D341Med (cell line): ENCODE results near the gene BCORL1.

ENCODE experiments used
- DNase-seq: peaks from one replicate; pipeline ENCODE4 v3.0.0; 2012; ENCODE audit warnings: low spot score

Gene BCORL1

DNA sequence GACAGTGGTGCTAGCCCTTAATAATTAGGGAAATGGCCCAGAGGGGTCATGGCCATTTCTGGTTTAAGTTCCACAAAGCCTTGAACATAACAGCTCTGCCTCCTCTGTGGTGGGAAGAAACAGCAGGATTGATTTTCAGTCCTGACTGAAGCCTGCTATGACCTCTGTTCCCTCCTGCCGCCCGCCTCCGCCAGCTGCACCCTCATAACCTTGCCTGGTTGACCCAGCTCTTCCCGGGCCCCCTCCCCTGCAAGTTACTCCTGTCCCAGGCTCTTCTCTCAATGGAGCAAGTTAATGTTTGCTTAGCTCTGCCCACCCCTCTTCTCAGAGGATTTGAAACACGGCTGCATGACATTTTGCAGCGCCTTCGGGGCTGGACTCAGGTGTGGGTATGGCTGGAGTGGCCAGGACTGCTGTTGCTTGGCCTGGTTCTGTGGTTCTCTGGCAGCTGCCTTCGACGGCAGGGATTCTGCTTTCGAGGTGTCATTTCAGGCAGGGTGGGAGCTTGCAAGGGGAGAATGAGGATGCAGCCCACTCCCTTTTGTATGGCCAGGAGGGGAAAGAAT is 27.3 kb downstream of the BCORL1 start:
- no peak for DNase-seq

DNA sequence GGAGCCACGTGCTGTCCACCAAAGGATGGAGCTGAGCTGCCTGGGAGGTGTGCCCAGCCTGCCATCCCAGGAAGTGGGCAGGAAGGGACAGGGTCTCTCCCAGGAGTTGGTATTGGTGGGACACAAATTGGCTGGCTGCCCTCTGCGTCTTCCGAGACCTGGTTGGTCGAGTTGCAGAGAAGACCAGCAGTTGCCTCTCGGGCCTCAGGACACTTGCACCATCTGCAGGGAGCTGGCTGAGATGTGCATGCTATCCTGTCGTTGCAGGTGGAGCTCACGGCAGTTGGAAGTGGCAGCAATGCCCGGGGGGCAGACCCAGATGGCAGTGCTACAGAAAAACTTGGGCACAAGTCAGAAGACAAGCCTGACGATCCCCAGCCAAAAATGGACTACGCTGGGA is 30.2 kb downstream of the BCORL1 start:
- no peak for DNase-seq

DNA sequence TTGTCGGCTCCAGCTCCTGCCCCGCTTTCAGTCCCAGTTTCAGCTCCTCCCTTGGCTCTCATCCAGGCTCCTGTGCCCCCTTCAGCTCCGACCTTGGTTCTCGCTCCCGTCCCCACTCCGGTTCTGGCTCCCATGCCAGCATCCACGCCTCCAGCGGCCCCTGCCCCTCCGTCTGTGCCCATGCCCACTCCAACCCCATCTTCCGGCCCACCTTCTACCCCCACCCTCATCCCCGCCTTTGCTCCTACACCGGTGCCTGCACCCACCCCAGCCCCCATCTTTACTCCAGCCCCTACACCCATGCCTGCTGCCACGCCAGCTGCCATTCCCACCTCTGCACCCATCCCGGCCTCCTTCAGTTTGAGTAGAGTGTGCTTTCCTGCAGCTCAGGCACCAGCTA is 31.2 kb downstream of the BCORL1 start:
- DNase-seq, result no peak

DNA sequence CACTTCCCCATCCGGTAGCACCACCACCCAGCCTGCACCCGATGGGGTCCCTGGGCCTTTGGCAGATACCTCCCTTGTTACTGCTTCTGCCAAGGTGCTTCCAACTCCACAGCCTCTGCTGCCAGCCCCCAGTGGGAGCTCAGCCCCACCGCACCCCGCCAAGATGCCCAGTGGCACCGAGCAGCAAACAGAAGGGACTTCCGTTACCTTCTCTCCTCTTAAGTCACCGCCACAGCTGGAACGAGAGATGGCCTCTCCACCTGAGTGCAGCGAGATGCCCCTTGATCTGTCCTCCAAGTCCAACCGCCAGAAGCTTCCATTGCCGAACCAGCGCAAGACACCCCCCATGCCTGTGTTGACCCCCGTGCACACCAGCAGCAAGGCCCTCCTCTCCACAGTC is 31.9 kb downstream of the BCORL1 start:
- DNase-seq, result no peak

DNA sequence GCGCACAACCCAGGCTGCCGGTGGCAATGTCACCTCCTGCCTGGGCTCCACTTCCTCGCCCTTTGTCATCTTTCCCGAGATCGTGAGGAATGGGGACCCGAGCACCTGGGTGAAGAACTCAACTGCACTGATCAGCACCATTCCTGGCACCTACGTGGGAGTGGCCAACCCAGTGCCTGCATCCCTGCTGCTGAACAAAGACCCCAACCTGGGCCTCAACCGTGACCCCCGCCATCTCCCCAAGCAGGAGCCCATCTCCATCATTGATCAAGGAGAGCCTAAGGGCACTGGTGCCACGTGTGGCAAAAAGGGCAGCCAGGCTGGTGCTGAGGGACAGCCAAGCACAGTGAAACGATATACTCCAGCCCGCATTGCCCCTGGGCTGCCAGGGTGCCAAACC is 32.3 kb downstream of the BCORL1 start:
- DNase-seq, result no peak

DNA sequence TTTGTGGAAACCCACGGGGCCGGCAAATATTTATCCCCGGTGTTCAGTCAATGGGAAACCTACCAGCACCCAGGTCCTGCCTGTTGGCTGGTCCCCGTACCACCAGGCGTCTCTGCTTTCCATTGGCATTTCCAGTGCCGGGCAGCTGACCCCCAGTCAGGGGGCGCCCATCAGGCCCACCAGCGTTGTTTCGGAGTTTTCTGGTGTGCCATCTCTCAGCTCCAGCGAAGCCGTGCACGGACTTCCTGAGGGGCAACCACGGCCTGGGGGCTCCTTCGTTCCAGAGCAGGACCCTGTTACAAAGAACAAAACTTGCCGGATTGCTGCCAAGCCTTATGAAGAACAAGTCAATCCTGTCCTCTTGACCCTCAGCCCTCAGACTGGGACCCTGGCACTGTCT is 32.7 kb downstream of the BCORL1 start:
- no peak for DNase-seq

DNA sequence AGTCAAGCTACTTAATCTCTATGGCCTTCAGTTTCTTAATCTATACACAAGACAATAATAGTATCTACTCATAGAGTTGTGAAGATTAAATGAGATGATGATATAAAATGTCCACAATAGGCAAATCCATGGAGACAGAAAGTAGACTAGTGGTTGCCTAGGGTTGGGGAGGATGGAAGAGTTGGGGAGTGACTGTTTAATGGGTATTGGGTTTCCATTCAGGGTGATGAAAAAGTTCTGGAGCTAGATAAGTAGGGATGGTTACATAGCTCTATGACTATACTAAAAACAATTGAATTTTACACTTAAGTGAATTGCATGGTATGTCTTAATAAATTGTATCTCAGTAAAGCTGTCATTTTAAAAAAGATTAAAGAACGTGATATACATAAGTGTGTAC is 35.7 kb downstream of the BCORL1 start:
- DNase-seq, result no peak

DNA sequence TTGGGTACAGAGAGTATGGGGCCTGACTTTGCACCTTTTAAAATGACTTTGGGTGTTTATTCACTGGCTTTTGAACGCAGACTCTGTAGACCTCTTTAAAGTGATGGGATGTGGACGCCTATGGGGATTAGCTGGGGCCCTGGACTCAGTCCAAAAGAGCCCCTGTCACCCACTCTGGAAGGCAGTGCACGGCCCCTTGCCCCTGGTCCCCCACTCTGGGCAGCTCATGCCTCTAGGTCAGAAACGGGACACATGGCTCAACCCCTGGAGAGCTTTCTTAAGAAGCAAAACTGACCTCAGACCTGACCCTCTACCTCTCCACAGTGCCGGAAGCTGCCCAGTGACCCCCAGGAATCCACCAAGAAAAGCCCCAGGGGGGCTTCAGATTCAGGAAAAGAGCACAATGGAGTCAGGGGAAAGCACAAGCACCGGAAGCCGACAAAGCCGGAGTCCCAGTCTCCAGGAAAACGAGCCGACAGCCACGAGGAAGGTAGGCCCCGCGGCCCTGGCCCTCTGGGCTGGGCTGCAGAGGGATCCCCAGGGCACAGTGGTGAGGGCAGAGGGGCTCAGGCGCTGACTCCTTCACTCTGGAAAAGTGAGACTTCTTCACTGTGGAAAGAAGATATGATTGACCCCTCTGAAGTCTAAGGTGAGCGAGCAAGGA is 38.4 kb downstream of the BCORL1 start:
- DNase-seq, result no peak

DNA sequence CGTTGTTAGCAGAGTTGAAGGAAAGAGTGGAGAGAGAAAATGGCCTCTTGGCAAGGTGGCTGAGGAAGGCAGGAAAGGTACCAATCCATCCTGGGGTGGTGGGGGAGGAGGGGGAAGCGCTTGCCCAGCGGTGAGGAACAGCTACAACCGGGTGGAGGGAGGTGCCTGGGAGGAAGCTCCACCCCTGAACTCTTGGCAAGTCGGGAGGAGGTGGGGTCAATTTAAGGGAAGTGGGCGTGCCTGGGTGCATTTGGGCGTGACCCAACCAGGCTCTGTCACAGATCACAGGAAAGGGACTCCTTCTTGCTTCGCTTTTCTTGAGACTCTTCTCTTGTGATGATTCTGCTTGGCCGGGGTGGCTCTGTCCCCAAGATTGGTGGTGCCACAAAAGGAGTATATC is 41.7 kb downstream of the BCORL1 start:
- DNase-seq, result peak; percentile 55

DNA sequence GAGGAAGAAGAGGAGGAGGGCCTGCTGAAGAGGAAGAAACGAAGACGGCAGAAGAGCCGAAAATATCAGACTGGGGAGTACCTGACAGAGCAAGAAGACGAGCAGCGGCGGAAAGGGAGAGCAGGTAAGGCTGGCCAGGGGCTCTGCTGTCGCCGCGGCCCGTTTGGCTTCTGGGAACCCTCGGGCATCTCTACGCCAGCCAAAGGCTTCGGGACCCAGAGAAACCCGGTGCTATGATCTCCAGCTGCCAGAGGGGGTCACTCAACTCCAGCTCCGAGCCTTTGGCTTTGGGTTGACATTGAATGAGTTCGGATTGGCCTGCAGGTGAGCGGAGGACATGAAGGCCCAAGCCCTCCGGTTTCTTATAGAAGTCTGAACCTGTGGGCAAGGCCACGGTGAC is 42.8 kb downstream of the BCORL1 start:
- peak; percentile 30 for DNase-seq

DNA sequence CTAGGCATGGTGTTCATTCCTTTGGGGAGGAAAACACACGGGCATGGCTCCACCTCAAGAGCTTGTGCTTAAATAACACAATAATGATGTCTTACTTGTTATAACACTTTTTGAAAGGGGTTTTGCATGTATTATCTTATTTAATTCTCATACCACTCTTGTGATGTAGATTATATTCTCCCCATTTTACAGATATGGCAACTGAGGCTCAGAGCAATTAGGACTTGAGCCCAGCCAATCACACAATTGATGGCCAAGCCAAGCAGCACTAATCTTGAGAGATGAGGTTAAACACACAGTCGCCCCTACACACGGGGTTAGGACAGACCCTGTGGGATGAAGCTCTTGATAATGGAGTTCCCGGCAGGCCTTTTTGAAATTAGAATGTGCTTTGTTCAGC is 45.1 kb downstream of the BCORL1 start:
- no peak for DNase-seq

DNA sequence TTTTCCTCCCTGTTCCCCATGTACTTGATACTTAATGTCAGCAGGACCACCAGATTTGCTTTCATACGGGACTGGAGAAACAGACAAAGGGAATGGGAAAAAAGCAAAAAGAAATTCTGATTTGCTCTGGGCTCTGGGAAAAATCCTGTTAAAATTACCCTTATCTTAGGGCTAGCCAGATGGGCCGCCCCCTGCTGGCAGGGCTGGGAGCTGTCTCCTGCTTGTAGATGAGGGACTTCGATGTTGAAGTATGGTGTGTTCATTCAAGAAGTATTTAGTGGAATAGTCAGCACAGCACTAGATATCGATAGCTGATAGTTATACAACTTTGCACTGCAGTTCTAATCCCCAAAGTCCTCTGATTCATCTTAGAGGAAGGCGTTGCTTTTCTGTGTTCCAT is 45.8 kb downstream of the BCORL1 start:
- peak; percentile 63 for DNase-seq

DNA sequence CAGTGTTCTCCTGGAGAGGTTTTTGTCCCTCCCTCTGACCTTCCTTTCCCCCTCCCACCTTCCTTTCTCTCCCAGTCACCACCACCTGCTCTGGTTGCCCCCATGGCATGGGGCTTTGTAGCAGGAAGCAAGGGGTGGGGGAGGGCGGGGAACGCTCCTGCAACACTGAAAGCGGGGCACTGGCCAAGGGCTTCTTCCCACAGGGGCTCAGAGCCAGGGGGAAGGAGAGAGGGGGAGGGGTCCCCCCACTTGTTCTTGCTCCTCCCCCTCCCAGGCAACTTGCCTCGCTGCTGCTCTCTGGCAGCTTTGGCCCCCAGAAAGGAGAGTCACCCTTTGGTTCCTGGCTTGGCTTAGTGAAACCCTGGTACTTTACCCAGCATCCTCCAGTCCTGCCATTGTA is 48.4 kb downstream of the BCORL1 start:
- DNase-seq, result no peak

DNA sequence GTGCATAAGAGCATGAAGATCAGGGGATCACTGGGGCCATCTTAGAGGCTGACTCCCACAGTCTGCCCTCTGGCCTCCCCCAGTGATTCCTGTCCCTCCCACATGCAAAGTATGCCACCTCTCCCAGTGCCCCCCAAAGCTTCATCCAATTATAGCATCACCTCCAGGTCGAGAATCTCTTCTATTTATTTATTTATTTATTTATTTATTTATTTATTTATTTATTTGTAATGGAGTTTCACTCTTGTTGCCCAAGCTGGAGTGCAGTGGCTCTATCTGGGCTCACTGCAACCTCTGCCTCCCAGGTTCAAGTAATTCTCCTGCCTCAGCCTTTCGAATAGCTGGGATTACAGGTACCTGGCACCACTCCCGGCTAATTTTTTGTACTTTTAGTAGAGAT is 50.1 kb downstream of the BCORL1 start:
- no peak for DNase-seq

DNA sequence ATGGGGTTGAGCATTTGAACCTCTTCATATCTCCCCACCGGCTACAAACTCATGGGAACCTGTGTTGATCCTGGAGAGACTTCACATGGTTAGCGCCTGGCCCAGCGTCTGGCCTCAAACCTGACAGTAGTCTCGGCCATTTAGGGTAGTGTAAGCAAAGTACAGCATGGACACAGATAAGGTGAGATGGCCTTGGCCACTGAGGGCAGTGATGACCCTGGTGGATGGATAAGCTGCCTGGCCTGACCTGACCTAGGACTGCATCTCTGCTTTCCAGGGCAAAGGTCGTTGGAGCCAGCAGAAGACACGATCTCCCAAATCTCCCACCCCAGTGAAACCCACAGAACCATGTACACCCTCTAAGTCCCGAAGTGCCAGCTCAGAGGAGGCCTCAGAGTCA is 51.7 kb downstream of the BCORL1 start:
- no peak for DNase-seq

DNA sequence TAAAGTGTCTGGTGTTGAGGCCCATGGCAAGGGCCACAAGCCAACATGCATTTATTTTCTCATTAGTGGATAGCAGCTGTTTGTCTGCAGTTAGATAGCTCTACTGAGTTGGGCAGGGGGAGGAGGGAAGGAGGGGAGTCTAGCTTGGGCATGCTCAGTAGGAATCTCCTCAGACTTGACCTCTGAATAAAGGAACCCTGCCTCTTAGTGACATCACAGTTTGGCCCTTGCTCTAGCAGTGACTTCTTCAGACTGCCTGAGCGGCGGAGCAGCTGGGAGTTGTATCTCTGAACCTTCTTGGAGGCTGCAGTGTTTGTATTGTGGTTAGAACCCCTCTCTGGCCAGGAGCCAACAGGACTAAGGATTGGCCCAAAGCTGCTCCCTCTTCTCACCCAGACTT is 57.4 kb downstream of the BCORL1 start:
- no peak for DNase-seq

DNA sequence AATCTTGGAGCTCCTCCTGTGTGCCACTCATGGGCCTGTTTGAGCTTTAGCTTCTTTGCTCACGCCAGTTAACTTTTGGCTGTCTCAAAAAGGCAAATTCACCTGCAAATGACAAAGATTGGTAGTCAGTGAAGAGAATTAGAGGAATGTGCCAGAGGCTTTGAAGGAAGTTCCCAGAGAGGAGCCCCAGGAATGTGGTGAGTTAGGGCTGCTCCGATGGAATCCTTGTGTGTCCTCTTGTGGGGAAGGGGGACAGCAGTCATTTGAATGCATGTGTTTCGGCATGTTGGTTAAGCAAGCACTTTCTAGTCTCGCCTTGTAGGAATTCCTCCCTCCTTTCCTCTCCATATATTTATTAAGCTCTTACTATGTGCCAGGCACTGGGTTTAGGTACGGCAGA is 65.0 kb downstream of the BCORL1 start:
- no peak for DNase-seq

DNA sequence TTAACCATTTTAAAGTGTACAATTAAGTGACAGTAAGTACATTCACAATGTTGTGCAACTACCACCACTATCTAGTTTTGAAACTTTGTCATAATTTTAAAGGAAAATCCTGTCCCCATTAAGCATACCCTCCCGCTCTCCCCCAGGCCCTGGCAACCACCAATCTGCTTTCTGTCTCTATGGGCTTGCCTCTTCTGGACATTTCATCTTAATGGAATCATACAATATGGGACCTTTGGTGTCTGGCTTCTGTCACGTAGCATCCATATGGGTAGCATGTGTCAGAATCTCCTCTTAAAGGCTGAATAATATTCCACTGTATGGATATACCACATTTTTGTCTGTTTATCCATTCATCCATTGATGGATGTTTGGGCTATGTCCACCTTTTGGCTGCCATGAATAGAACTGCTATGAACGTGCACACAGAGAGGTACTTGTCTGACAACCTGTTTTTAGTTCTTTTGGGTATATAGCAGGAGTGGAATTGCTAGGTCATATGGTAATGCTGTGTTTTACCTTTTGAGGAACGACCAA is 66.3 kb downstream of the BCORL1 start:
- no peak for DNase-seq

DNA sequence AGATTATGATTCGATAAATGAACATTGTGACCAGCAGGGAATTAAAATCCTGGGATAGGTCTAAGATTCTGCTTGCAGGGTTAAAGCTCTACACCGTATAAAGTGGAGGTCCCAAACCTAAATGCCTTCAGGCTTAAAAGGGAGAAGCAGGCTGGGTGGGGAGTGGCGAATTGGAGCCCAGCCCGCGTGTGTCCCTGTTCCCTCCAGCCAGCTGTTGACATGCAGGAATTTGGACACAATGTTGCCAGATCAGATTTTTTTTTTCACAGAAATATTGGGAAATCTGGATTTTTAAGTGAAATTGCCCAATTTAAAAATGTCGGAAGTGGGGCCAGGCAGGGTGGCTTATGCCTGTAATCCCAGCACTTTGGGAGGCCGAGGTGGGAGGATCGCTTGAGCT is 67.4 kb downstream of the BCORL1 start:
- DNase-seq, result no peak

DNA sequence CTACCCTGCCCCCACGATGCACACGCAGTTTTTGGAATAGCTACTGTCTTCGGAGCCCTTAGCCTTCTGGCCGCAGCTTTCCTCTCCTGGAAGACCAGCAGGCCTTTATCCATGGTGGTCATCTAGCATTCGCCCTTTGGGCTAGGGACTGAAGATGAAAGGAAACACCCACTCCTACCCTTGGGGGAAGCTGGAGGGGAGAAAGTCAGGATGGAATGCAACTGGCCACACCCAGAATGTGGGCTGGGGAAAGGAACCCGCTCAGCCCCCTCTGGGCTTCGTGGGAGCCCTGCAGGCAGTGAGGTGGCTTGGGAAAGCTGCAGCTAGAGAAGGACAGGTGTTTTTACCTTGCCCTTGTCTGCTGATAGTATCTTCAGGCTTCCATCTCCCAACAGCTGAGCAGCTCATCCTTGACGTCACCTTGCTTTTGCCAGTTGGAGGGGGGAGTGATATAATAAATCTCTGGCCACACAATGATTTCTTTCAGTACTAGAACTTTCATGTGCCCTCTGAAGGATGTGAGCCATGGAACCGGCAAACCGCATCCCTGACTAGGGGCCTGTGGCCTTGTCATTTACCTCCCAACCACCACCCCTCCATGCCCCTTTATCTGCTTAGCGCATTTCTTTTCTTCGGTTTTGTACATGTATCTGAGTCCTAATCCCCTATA is 68.9 kb downstream of the BCORL1 start:
- no peak for DNase-seq

DNA sequence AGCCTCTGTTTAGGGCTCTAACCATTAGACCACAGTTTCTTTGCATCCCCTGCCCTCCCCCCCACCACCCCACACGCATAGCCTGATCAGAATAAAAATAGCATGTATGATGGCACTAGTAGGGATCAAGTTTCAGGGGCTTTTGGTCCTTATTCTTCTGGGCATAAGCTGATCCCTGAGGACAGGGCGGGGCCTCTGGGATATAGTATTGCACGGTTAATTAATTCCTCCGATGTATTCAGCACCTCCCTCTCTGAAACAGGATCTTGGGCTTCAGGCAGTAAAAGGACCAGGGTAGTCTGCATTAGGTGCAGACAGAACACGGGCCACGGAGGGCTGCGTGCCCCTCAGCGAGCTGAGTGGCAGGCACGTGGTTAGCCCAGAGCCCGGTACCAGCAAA is 70.8 kb downstream of the BCORL1 start:
- peak; percentile 49 for DNase-seq

DNA sequence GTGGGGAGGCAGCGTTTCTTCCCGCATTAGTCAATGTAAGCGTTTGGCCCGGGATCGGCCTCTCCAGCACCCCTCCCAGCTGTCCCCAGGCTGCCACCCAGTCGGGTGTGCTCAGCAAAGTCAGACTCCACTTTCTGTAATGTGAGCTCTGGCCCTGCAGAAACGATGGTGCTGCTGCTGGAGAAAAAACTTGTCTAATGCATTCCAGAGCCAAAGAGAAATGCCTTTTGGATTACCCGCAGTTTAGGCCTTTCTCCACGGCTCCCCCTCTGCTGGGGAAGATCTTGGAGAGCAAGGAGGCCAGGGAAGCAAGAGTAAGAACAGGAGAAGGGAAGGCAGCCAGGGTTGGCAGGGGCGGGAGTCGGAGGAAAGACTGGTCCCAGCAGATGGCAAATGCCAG is 72.7 kb downstream of the BCORL1 start:
- no peak for DNase-seq

DNA sequence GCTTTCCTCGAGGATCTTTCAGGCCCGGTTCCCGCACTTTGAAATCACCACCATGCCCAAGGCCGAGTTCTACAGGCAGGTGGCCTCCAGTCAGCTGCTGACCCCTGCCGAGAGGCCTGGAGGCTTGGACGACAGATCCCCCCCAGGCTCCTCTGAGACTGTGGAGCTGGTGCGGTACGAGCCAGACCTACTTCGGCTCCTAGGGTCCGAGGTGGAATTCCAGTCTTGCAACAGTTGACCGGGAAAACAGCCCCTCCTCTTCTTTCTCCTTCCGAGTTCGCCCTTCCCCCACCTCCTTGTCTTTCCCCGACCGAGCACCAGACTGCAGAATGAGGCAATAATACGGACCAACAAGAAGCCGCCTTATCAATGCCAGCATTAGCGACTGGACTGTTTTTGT is 73.5 kb downstream of the BCORL1 start:
- DNase-seq, result no peak

DNA sequence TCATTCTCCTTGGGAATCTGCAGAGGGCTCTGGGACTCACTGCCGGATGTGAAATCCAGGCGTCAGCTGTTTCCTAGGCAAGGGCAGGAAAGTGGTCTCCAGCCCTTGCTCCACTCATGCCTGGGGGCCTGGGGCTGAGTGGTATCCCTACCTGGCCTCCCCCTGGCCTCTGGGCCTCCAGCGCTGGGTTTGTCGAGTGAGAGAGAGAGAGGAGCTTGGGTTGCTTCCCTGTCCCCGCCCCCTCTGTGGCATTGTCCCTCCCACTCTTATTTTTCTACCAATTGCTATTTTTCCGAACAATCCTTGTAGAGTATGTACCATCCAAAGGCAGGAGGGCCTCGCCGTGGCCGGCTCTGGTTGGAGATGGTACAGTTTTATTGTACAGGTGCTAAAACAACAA is 74.8 kb downstream of the BCORL1 start:
- DNase-seq, result no peak
